ENCODE data around the gene BCAM.
A peak's percentile ranks its signal among the peaks of the same experiment; 100 is the strongest.

BCAM gene

GRCh38 chr19:44792281-44792680, 16.6 kb upstream of the BCAM start:
- DNase-seq (ENCODE audit: low read depth in 2 of 2), result no peak

DNA sequence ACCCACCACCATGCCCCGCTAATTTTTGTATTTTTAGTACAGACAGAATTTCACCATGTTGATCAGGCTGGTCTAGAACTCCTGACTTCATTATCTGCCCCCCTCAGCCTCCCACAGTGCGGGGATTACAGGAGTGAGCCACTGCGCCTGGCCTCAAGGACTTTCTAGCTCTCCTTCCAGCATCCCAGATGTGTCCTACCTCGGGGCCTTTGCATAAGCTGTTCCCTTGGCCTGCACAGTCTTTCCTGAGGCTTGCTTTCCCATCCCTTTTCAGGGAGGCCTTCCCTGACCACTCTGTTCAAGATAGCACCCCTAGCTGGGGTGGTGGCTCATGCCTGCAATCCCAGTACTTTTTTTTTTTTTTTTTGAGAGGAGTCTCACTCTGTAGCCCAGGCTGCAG, 14.3 kb upstream of the BCAM start:
- DNase-seq (ENCODE audit: low read depth in 2 of 2), result no peak

DNA sequence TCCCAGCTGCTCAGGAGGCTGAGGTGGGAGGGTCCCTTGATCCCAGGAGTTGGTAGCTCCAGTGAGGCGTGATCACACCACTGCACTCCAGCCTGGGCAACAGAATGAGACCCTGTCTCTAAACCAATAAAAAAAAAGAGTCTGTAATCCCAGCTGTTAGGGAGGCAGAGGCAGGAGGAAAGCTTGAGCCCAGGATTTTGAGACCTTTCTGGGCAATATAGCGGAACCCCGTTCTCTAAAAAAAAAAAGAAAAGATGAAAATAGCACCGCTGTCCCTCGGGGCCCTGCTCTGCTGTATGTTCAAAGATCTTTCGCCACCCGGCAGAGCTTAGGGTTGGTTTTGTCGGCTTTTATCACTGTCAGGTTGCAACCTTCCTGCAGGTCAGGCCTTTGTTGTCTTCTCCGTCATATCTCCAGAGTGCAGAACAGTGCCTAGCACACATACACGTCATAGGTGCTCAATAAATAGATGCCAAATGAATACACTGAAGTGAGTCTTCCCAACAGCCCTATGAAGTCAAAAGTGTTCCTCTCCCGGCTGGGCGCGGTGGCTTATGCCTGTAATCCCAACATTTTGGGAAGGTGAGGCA, 13.4 kb upstream of the BCAM start:
- no peak for DNase-seq (ENCODE audit: low read depth in 2 of 2)

GRCh38 chr19:44796701-44797115, 12.2 kb upstream of the BCAM start:
- no peak for DNase-seq (ENCODE audit: low read depth in 2 of 2)

GRCh38 chr19:44799627-44800346, 9.1 kb upstream of the BCAM start:
- no peak for DNase-seq (ENCODE audit: low read depth in 2 of 2)

DNA sequence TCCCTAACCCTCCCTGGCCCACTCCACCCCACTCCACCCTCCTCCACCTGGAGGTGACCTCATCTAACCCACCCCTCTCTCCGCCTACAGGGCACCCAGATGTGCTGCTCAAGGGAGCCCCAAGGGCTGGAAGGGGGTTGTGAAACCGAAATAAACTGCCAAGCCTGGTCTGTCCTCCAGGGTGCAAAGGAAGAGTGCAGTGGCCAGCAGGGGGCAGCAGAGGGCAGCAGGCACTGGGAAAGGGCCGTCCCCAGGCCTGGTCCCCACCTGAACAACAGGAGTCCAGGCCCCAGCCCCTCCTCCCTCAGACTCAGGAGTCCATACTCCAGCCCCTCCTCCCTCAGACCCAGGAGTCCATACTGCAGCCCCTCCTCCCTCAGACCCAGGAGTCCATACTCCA, 8.4 kb upstream of the BCAM start:
- peak; percentile 60 to 64 for DNase-seq (ENCODE audit: low read depth in 2 of 2)

DNA sequence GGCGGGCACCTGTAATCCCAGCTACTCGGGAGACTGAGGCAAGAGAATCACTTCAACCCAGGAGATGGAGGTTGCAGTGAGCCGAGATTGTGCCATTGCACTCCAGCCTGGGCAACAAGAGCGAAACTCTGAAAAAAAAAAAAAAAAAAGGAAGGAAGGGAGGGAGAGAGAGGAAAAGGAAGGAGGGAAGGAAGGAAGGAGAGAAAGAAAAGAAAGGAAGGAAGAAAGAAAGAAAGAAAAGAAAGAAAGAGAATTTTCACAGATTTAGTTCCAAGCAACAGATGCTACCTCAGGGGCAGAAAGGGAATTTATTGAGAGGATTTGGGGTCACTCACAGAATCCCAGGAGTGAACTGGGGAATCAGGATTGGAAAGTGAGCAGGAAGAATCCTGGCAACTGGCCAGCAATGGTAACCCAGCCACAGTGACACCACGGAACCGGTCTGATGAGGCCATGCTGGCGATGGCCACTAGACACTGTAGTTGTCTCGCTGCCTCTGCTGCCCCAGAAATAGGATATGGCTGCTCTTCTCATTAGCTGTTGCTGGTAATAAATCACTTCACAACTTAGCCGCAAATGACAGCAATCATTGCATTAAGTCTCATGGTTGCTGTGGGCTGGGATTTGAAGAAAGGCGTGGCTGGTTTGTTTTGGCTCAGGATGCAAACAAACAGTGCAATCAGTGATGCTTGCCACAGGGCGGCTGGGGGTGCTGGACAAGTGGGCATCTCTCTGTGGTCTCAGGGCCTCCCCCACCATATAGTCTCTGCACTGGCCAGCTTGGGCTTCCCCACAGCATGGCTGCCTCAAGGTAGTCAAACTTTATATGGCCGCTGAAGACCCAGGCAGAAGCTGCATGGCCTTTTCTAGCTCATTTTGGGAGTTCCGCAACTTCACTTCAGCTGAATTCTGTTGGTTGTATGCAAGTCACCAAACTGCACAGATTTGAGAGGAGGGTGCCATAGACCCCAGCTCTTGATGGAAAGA, 5.2 kb upstream of the BCAM start:
- DNase-seq (ENCODE audit: low read depth in 2 of 2), result no peak

GRCh38 chr19:44806291-44806690, 2.6 kb upstream of the BCAM start:
- no peak for DNase-seq (ENCODE audit: low read depth in 2 of 2)

DNA sequence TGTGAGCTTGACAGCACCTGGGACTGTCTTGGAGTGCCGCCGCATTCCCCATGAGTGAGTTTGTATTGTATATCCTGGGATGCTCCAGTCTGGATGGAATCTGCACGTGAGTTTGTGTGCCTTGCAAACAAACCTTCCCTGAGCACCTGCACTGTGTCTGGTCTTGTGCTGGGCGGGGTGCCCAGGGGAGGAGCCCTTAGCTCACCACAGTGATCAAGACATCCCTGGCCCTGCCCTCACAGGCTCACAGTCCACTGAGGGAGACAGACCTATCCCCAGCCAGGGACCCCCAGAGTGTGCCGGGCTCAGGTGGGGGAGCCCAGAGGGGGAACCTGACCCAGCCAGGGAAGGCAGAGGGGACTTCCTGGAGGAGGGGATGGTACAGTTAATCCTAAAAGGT, 1.7 kb upstream of the BCAM start:
- no peak for DNase-seq (ENCODE audit: low read depth in 2 of 2)

DNA sequence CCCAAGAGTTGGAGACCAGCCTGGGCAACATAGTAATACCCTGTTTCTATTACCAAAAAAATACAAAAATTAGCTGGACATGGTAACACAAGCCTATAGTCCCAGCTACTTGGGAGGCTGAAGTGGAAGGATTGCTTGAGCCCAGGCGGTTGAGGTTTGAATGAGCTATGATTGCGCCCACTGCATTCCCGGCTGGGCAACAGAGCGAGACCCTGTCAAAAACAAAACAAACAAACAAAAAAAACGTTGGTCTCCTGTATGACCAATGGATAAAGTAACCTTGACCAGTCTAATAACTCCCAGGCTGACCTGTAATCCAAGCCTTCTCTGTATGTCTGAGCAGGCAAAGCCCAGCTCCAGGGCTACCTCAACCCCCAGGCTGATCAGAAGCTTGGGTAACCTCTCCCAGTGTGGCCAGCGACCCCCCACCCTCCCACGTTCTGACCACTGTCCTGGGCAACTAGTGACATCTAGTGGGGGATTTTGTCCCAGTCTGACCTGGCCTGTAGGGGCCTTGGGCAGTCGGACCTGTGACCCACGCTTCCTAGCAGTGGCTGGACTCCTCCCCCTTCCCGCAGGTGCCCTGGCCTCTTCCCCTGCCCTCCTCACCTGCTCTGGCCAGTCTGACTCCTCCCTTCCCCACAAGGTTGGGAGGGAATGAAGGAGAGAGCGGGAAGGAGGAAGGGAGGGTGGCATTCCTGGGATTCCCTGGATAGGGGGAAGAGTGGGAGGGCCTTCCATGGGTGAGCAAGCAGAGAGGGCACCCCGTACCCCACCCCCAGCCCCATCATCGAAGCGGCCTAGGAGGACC, 1.0 kb upstream of the BCAM start:
- DNase-seq (ENCODE audit: low read depth in 2 of 2), result no peak

DNA sequence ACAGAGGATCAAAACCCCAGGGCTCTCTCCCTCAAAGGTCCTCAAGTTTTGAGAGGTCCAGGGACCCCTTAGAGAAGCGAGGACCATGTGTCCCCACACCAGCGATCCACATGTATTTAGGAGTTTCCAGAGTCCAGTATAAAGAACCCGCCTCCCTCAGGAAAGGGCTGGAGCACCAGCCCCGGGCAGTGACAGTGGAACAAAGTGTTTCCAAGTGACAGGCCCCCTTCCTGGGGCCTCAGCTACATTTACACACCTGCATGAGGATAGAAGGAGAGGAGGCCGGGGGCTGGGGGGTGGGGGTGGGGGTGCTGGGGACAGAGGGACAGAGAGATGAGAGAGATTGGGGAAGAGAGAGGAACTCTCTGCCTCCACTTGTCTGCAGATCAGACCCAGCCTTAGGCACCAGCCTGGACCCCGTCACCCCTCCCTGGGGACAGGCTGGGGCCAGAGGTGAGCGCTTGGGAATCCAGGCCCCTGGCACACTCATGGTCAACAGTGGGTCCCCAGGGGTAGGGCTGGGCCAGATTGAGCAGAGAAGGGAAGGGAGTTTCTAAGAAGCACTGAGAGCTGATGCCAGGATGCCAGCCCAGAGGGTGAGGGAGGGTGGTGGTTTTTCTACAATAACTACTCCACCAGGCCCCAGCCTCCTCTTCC, 802 bp downstream of the BCAM start:
- DNase-seq (ENCODE audit: low read depth in 2 of 2), result no peak

- no peak for DNase-seq (ENCODE audit: low read depth in 2 of 2)
Observed at GRCh38 chr19:44810234-44811121, 1.6 kb downstream of the BCAM start.

GRCh38 chr19:44811122-44811419, 2.2 kb downstream of the BCAM start:
- DNase-seq (ENCODE audit: low read depth in 2 of 2), result no peak

DNA sequence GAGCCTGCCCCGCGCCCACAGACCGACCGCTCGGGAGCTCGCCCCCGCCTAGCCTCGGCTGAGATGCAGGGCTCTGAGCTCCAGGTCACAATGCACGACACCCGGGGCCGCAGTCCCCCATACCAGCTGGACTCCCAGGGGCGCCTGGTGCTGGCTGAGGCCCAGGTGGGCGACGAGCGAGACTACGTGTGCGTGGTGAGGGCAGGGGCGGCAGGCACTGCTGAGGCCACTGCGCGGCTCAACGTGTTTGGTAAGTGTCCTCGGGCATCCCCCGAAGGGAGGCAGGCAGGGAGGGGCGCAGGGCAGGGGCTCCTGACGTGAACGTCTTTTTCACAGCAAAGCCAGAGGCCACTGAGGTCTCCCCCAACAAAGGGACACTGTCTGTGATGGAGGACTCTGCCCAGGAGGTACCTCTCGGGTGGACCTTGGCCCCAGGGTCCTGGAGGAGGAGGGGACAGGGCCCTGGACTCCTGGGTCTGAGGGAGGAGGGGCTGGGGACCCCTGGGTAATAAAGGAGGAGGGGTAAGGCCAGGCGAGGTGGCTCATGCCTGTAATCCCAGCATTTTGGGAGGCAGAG, 3.3 kb downstream of the BCAM start:
- DNase-seq (ENCODE audit: low read depth in 2 of 2), result no peak

DNA sequence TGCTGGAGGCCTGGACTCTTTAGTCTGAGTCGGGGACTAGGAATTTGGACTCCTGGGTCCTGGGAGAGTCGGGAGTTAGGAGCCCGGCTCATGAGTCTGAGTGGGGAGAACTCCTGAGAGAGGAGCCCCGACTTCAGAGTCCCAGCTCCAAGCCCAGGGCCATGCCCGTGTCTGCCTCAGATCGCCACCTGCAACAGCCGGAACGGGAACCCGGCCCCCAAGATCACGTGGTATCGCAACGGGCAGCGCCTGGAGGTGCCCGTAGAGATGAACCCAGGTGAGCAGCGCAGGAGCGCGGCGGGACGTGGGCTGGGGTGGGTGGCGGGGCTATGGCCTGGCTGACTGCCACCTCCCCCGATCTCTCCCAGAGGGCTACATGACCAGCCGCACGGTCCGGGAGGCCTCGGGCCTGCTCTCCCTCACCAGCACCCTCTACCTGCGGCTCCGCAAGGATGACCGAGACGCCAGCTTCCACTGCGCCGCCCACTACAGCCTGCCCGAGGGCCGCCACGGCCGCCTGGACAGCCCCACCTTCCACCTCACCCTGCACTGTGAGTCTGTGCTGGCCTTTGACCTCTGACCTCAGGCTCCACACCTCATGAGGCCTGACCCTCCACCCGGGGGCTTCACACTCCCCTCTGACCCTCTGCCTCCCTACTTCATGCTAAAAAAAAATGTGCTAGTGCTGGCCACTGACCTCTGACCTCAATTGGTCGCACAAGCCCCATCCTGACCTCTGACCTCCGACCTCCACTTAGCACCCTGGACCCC, 4.4 kb downstream of the BCAM start:
- DNase-seq (ENCODE audit: low read depth in 2 of 2), result no peak

DNA sequence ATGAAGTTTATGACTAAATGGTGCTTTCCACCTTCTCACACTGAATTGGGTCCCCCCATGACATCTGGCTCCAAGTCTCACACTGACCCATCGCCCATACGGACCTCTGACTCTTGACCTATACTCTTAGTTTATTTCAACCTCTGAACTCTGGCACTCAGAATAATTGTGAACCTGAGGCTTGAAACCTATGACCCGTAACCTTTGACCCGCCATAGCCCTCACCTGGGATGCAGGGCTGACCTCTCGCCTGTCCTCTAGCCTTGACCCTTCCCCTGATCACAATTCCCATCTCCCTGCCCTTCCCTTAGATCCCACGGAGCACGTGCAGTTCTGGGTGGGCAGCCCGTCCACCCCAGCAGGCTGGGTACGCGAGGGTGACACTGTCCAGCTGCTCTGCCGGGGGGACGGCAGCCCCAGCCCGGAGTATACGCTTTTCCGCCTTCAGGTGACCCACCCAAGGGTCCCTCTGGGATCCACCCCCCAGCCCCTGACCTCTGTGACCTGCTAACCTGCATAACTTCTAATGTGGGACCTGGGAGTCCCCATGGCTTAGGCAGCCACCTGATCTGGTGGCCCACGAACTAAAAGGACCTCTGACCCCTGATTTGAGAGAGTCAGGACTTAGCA, 5.1 kb downstream of the BCAM start:
- no peak for DNase-seq (ENCODE audit: low read depth in 2 of 2)

- no peak for DNase-seq (ENCODE audit: low read depth in 2 of 2)
Observed at GRCh38 chr19:44814517-44814916, 5.6 kb downstream of the BCAM start.

GRCh38 chr19:44816301-44816700, 7.4 kb downstream of the BCAM start:
- DNase-seq (ENCODE audit: low read depth in 2 of 2), result no peak

Measured in stimulated activated CD8-positive, alpha-beta memory T cell treated with anti-CD3 and anti-CD28 coated beads, Interleukin-7, amount 100 ng/mL, for 4 hours (primary cell).